ENCODE measurements around the gene KSR2. TPM values are rescaled to one million over a fixed set of nuclear protein-coding genes. Genes with fewer than 3 reads are reported as not detected.

KSR2 gene
- total and polyA plus RNA-seq, 10 of the 15 experiments (the other 5 are each of a cell fraction or from before 2014, with no cell fraction given): under 0.01 to 1.5 (median 0.01) TPM; not detected in 3

DNA sequence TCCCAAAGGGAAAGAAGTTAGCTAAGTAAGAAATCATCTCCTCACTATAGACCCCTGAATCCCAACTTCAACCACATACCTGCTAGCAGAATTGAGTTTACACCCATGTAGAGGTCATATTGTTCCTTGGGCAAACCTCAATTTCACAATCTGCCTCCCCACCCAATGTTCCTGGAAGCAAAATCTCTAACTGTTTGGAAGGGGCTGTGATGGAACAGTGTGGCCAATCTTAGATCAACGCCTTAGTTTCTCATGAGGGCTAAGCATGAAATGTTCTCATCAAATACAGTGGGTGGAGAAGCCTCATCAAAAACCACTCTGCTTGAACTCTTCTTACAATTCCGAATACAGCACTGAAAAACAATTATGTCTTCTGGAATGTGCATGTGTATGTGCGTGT, 323.3 kb downstream of the KSR2 start:
- H2AFZ ChIP-seq (ENCODE audit: control insufficient read depth, low read depth, low read length): no peak overlapping the region
- no peak overlapping the region for H3K27ac ChIP-seq (ENCODE audit: control insufficient read depth, insufficient read depth)
- no peaks in the 10 kb centered on the region for H3K4me1 ChIP-seq (ENCODE audit: control insufficient read depth, insufficient read depth, low read length)
- ATAC-seq: no peak
- no peaks in the 10 kb centered on the region; a peak in 1 of 4 replicates for H3K27me3 ChIP-seq (replicated peaks in 1 of 2; ENCODE audit: control insufficient read depth in 2 of 2, insufficient read depth in 2 of 2, low read length in 1 of 2)
- no peak overlapping the region for H3K9ac ChIP-seq (ENCODE audit: control insufficient read depth, insufficient read depth, low read length)
- ChIA-PET CTCF (no interaction called here), RAD21 (ENCODE audit: unreplicated experiment) (no interaction called here), POLR2A (no interaction called here), SMC1A (ENCODE audit: uncharacterized antibody, unreplicated experiment) (no interaction called here)
- no peak overlapping the region for H3K4me2 ChIP-seq (ENCODE audit: control insufficient read depth, insufficient read depth)
- H3K4me3 ChIP-seq: no peak overlapping the region
- DNase-seq (ENCODE audit: low read depth, low spot score): no peak
- no peaks in the 10 kb centered on the region for H3K9me3 ChIP-seq (replicated peaks; ENCODE audit: control insufficient read depth, insufficient read depth, low read length)
- intact Hi-C loops (cut with micrococcal nuclease; ENCODE audit: unreplicated experiment) (no loop called here), in situ Hi-C loops (cut with MboI) (no loop called here)
- BruUV-seq (replicated peaks): no TSS peak
- no peaks in the 10 kb centered on the region for H3K36me3 ChIP-seq (ENCODE audit: control insufficient read depth in 2 of 2, insufficient read depth in 2 of 2, low read length in 1 of 2)
- H4K20me1 ChIP-seq (ENCODE audit: control insufficient read depth, insufficient read depth): no peaks in the 10 kb centered on the region
- no peaks in the 10 kb centered on the region for H3K79me2 ChIP-seq (ENCODE audit: control insufficient read depth, insufficient read depth, low read length)
- WGBS (ENCODE audit: insufficient coverage, insufficient replicate concordance, low lambda C conversion rate, missing lambda C conversion rate): 0% methylated on average over 3 of the region's 3 CpGs
- no peak for FAIRE-seq
- TF ChIP-seq STAT3 (IDR thresholded peaks at IDR 0.05; ENCODE audit: low read depth, low read length) (no peak), ZNF217 (IDR thresholded peaks at IDR 0.05) (no peak), ATF7 (IDR thresholded peaks at IDR 0.05; ENCODE audit: low read depth) (no peak), BACH1 (IDR thresholded peaks at IDR 0.05; ENCODE audit: borderline replicate concordance) (no peak), CBX5 (IDR thresholded peaks at IDR 0.05; ENCODE audit: low read depth) (no peak), POLR2AphosphoS2 (IDR thresholded peaks at IDR 0.05; ENCODE audit: low read depth, low read length) (no peak), PAX5 (IDR thresholded peaks at IDR 0.05; ENCODE audit: borderline replicate concordance, low read depth, low read length) (no peak), SMC3 (IDR thresholded peaks at IDR 0.05; ENCODE audit: borderline replicate concordance, low read length) (no peak), POU2F2 (IDR thresholded peaks at IDR 0.05; ENCODE audit: borderline replicate concordance, low read depth, low read length) (no peak), CHD4 (IDR thresholded peaks at IDR 0.05) (no peak)
- TF ChIP-seq, protein P1, sequence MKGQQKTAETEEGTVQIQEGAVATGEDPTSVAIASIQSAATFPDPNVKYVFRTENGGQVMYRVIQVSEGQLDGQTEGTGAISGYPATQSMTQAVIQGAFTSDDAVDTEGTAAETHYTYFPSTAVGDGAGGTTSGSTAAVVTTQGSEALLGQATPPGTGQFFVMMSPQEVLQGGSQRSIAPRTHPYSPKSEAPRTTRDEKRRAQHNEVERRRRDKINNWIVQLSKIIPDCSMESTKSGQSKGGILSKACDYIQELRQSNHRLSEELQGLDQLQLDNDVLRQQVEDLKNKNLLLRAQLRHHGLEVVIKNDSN (IDR thresholded peaks at IDR 0.05; ENCODE audit: borderline replicate concordance, extremely low read length, insufficient read depth, low read depth, low read length): no peak
- TF ChIP-seq, protein P2, sequence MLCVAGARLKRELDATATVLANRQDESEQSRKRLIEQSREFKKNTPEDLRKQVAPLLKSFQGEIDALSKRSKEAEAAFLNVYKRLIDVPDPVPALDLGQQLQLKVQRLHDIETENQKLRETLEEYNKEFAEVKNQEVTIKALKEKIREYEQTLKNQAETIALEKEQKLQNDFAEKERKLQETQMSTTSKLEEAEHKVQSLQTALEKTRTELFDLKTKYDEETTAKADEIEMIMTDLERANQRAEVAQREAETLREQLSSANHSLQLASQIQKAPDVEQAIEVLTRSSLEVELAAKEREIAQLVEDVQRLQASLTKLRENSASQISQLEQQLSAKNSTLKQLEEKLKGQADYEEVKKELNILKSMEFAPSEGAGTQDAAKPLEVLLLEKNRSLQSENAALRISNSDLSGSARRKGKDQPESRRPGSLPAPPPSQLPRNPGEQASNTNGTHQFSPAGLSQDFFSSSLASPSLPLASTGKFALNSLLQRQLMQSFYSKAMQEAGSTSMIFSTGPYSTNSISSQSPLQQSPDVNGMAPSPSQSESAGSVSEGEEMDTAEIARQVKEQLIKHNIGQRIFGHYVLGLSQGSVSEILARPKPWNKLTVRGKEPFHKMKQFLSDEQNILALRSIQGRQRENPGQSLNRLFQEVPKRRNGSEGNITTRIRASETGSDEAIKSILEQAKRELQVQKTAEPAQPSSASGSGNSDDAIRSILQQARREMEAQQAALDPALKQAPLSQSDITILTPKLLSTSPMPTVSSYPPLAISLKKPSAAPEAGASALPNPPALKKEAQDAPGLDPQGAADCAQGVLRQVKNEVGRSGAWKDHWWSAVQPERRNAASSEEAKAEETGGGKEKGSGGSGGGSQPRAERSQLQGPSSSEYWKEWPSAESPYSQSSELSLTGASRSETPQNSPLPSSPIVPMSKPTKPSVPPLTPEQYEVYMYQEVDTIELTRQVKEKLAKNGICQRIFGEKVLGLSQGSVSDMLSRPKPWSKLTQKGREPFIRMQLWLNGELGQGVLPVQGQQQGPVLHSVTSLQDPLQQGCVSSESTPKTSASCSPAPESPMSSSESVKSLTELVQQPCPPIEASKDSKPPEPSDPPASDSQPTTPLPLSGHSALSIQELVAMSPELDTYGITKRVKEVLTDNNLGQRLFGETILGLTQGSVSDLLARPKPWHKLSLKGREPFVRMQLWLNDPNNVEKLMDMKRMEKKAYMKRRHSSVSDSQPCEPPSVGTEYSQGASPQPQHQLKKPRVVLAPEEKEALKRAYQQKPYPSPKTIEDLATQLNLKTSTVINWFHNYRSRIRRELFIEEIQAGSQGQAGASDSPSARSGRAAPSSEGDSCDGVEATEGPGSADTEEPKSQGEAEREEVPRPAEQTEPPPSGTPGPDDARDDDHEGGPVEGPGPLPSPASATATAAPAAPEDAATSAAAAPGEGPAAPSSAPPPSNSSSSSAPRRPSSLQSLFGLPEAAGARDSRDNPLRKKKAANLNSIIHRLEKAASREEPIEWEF (IDR thresholded peaks at IDR 0.05; ENCODE audit: insufficient replicate concordance, low read depth, low read length): no peak
- TF ChIP-seq, protein P3, sequence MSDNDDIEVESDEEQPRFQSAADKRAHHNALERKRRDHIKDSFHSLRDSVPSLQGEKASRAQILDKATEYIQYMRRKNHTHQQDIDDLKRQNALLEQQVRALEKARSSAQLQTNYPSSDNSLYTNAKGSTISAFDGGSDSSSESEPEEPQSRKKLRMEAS (IDR thresholded peaks at IDR 0.05; ENCODE audit: low read depth, low read length): no peak
- TF ChIP-seq, protein P4, sequence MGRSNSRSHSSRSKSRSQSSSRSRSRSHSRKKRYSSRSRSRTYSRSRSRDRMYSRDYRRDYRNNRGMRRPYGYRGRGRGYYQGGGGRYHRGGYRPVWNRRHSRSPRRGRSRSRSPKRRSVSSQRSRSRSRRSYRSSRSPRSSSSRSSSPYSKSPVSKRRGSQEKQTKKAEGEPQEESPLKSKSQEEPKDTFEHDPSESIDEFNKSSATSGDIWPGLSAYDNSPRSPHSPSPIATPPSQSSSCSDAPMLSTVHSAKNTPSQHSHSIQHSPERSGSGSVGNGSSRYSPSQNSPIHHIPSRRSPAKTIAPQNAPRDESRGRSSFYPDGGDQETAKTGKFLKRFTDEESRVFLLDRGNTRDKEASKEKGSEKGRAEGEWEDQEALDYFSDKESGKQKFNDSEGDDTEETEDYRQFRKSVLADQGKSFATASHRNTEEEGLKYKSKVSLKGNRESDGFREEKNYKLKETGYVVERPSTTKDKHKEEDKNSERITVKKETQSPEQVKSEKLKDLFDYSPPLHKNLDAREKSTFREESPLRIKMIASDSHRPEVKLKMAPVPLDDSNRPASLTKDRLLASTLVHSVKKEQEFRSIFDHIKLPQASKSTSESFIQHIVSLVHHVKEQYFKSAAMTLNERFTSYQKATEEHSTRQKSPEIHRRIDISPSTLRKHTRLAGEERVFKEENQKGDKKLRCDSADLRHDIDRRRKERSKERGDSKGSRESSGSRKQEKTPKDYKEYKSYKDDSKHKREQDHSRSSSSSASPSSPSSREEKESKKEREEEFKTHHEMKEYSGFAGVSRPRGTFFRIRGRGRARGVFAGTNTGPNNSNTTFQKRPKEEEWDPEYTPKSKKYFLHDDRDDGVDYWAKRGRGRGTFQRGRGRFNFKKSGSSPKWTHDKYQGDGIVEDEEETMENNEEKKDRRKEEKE (IDR thresholded peaks at IDR 0.05): no peak
- TF ChIP-seq, protein P5, sequence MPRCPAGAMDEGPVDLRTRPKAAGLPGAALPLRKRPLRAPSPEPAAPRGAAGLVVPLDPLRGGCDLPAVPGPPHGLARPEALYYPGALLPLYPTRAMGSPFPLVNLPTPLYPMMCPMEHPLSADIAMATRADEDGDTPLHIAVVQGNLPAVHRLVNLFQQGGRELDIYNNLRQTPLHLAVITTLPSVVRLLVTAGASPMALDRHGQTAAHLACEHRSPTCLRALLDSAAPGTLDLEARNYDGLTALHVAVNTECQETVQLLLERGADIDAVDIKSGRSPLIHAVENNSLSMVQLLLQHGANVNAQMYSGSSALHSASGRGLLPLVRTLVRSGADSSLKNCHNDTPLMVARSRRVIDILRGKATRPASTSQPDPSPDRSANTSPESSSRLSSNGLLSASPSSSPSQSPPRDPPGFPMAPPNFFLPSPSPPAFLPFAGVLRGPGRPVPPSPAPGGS (IDR thresholded peaks at IDR 0.05; ENCODE audit: borderline replicate concordance, insufficient read depth, low read depth, low read length, poor library complexity, severe bottlenecking): no peak

All from GM12878 (cell line).